IMR-90 (cell line): Measurements from ENCODE around the gene RPS6KA2. TPM values are rescaled to one million over a fixed set of nuclear protein-coding genes. Genes with fewer than 3 reads are reported as not detected.

ENCODE experiments used
- ATAC-seq: fragments of 200-7000 bp; cut with Tn5 transposase; 2 replicates; pipeline ENCODE4 v1.9.1; 2020; ENCODE audit warnings: low read depth, mild to moderate bottlenecking, moderate library complexity
- BruUV-seq: library from RNA; stranded (reverse); fragments of 400-500 nt; replicated peaks from 2 replicates; lab custom pipeline; 2021; lab: Mats Ljungman, UMichigan
- CTCF ChIA-PET: fragments of 300-600 bp; formaldehyde crosslinking; extraction: SDS; loops from one replicate; lab custom pipeline; 2021; ENCODE audit warnings: antibody characterized with exemption; lab: Yijun Ruan, JAX
- POLR2A ChIA-PET: fragments of 300-600 bp; sonication (Branson Sonifier 250); formaldehyde crosslinking; loops from one replicate; lab custom pipeline; 2022; ENCODE audit warnings: antibody characterized with exemption; ENCODE audit not compliant: unreplicated experiment; lab: Charles Lee
- DNase-seq: peaks from one replicate; pipeline ENCODE4 v3.0.0; 2013
- H2AFZ ChIP-seq: replicated peaks from 2 replicates; pipeline ENCODE3; 2013; ENCODE audit warnings: low read length, mild to moderate bottlenecking; ENCODE audit not compliant: poor library complexity
- H2AK5ac ChIP-seq: 2 replicates; pipeline ENCODE4 v1.6.1; 2013; ENCODE audit warnings: low read depth, low read length, inconsistent platforms
- H2AK9ac ChIP-seq: replicated peaks from 2 replicates; pipeline ENCODE3; 2013; ENCODE audit warnings: mild to moderate bottlenecking, low read depth, low read length, moderate library complexity; ENCODE audit not compliant: poor library complexity
- H2BK120ac ChIP-seq: 2 replicates; pipeline ENCODE4 v1.6.1; 2013; ENCODE audit warnings: low read depth, low read length, inconsistent platforms
- H2BK15ac ChIP-seq: 3 replicates; pipeline ENCODE4 v1.6.1; 2013; ENCODE audit warnings: low read depth, low read length, inconsistent platforms
- H2BK20ac ChIP-seq: 2 replicates; pipeline ENCODE4 v1.6.1; 2013; ENCODE audit warnings: low read depth, mild to moderate bottlenecking, inconsistent platforms, low read length, moderate library complexity
- H2BK5ac ChIP-seq: 2 replicates; pipeline ENCODE4 v1.6.1; 2013; ENCODE audit warnings: mild to moderate bottlenecking, low read depth, low read length, inconsistent platforms; ENCODE audit not compliant: poor library complexity, severe bottlenecking
- H3K14ac ChIP-seq: replicated peaks from 2 replicates; pipeline ENCODE4 v1.6.1; 2013; ENCODE audit warnings: low read depth, low read length, inconsistent platforms
- H3K18ac ChIP-seq: 2 replicates; pipeline ENCODE4 v1.6.1; 2013; ENCODE audit warnings: low read depth, low read length, control low read depth
- H3K23ac ChIP-seq: 2 replicates; pipeline ENCODE4 v1.6.1; 2013; ENCODE audit warnings: low read depth, low read length, inconsistent platforms
- H3K27ac ChIP-seq: 2 replicates; pipeline ENCODE4 v1.5.1; 2013; ENCODE audit warnings: mild to moderate bottlenecking, control low read depth, low read length; ENCODE audit not compliant: insufficient read depth
- H3K27me3 ChIP-seq: 2 replicates; pipeline ENCODE4 v1.6.1; 2013; ENCODE audit warnings: low read length; ENCODE audit not compliant: control insufficient read depth, insufficient read depth
- H3K36me3 ChIP-seq: 2 replicates; pipeline ENCODE4 v1.6.1; 2013; ENCODE audit warnings: low read length, mixed read lengths; ENCODE audit not compliant: control insufficient read depth, insufficient read depth
- H3K4ac ChIP-seq: 2 replicates; pipeline ENCODE4 v1.6.1; 2013; ENCODE audit warnings: low read depth, low read length, inconsistent platforms
- H3K4me1 ChIP-seq: 2 replicates; pipeline ENCODE4 v1.6.1; 2013; ENCODE audit warnings: low read length, mixed read lengths; ENCODE audit not compliant: control insufficient read depth, insufficient read depth
- H3K4me2 ChIP-seq: 2 replicates; pipeline ENCODE4 v1.6.1; 2013; ENCODE audit warnings: low read depth, mild to moderate bottlenecking, control low read depth, low read length, moderate library complexity
- H3K4me3 ChIP-seq: 2 replicates; pipeline ENCODE4 v1.5.1; 2013; ENCODE audit warnings: low read depth, mild to moderate bottlenecking, control low read depth, low read length, moderate library complexity; ENCODE audit not compliant: insufficient read depth
- H3K56ac ChIP-seq: 2 replicates; pipeline ENCODE4 v1.6.1; 2013; ENCODE audit warnings: low read length, inconsistent platforms; ENCODE audit not compliant: insufficient read depth; ENCODE audit errors: extremely low read depth
- H3K79me1 ChIP-seq, 2 experiments: 2 replicates each; pipeline ENCODE4 v1.6.1; 2013; ENCODE audit warnings: low read length in 2 of 2, inconsistent platforms in 1 of 2, low read depth in 1 of 2
- H3K9ac ChIP-seq: 2 replicates; pipeline ENCODE4 v1.6.1; 2013; ENCODE audit warnings: low read depth, low read length, control low read depth
- H3K9me1 ChIP-seq: 2 replicates; pipeline ENCODE4 v1.6.1; 2013; ENCODE audit warnings: low read length, inconsistent platforms; ENCODE audit not compliant: insufficient read depth
- H3K9me3 ChIP-seq: 2 replicates; pipeline ENCODE4 v1.6.1; 2013; ENCODE audit warnings: low read length; ENCODE audit not compliant: control insufficient read depth, insufficient read depth
- H4K20me1 ChIP-seq: 2 replicates; pipeline ENCODE4 v1.6.1; 2013; ENCODE audit warnings: low read length, inconsistent platforms; ENCODE audit not compliant: insufficient read depth
- H4K5ac ChIP-seq: 2 replicates; pipeline ENCODE4 v1.6.1; 2013; ENCODE audit warnings: mild to moderate bottlenecking, low read depth, low read length, control low read depth
- H4K8ac ChIP-seq, 2 experiments: 2 replicates each; pipeline ENCODE4 v1.6.1; 2013; ENCODE audit warnings: low read depth in 2 of 2, low read length in 2 of 2, control low read depth in 1 of 2, inconsistent platforms in 1 of 2
- H4K91ac ChIP-seq: 2 replicates; pipeline ENCODE4 v1.6.1; 2013; ENCODE audit warnings: low read depth, low read length, inconsistent platforms; ENCODE audit not compliant: insufficient read depth
- BHLHE40 ChIP-seq: fragments of 150-350 bp; IDR thresholded peaks from 2 replicates; pipeline ENCODE4 v1.6.1; 2016; ENCODE audit warnings: mild to moderate bottlenecking, low read depth, low read length
- CEBPB ChIP-seq: IDR thresholded peaks from 2 replicates; pipeline ENCODE4 v1.6.1; 2012; ENCODE audit warnings: low read depth, low read length, improper control_type of control experiment
- CHD1 ChIP-seq: IDR thresholded peaks from 2 replicates; pipeline ENCODE4 v1.6.1; 2012; ENCODE audit warnings: low read depth, low read length, improper control_type of control experiment
- CTCF ChIP-seq: conservative IDR thresholded peaks from 2 replicates; pipeline ENCODE4 v1.5.1; 2012; ENCODE audit warnings: mild to moderate bottlenecking, low read depth, low read length, improper control_type of control experiment
- ELK1 ChIP-seq: fragments of 150-350 bp; IDR thresholded peaks from 2 replicates; pipeline ENCODE4 v1.6.1; 2016; ENCODE audit warnings: low read depth, mild to moderate bottlenecking, low read length, moderate library complexity, borderline replicate concordance
- FOS ChIP-seq: fragments of 150-350 bp; IDR thresholded peaks from 2 replicates; pipeline ENCODE4 v1.6.1; 2016; ENCODE audit warnings: low read depth, low read length
- MAFK ChIP-seq: IDR thresholded peaks from 2 replicates; pipeline ENCODE4 v1.6.1; 2012; ENCODE audit warnings: low read depth, low read length, improper control_type of control experiment
- MAZ ChIP-seq: IDR thresholded peaks from 2 replicates; pipeline ENCODE4 v1.6.1; 2012; ENCODE audit warnings: low read depth, mild to moderate bottlenecking, low read length, improper control_type of control experiment, moderate library complexity, borderline replicate concordance
- MXI1 ChIP-seq: IDR thresholded peaks from 2 replicates; pipeline ENCODE4 v1.6.1; 2012; ENCODE audit warnings: low read depth, mild to moderate bottlenecking, low read length, moderate library complexity, borderline replicate concordance
- NFE2L2 ChIP-seq: fragments of 150-350 bp; IDR thresholded peaks from 2 replicates; pipeline ENCODE4 v1.6.1; 2016; ENCODE audit warnings: low read depth, mild to moderate bottlenecking, low read length
- POLR2A ChIP-seq: IDR thresholded peaks from 2 replicates; pipeline ENCODE4 v1.6.1; 2012; ENCODE audit warnings: mild to moderate bottlenecking, low read depth, low read length
- RAD21 ChIP-seq: IDR thresholded peaks from 2 replicates; pipeline ENCODE4 v1.6.1; 2012; ENCODE audit warnings: low read length, improper control_type of control experiment
- RCOR1 ChIP-seq: IDR thresholded peaks from 2 replicates; pipeline ENCODE4 v1.6.1; 2012; ENCODE audit warnings: mild to moderate bottlenecking, low read length, improper control_type of control experiment; ENCODE audit not compliant: insufficient replicate concordance
- RFX5 ChIP-seq: IDR thresholded peaks from 2 replicates; pipeline ENCODE4 v1.8.0; 2012; ENCODE audit warnings: low read depth, mild to moderate bottlenecking, low read length, moderate library complexity
- SMC3 ChIP-seq: fragments of 150-350 bp; IDR thresholded peaks from 2 replicates; pipeline ENCODE4 v1.6.1; 2016; ENCODE audit warnings: low read depth, mild to moderate bottlenecking, antibody characterized with exemption, low read length, moderate library complexity
- USF2 ChIP-seq: fragments of 150-350 bp; IDR thresholded peaks from 2 replicates; pipeline ENCODE4 v1.6.1; 2017; ENCODE audit warnings: mild to moderate bottlenecking, antibody characterized with exemption, low read length, low read depth
- WGBS, 2 experiments: methylation state at CpG; one replicate each; pipeline versions ENCODE4 v1.1.5 to v1.1.7; 2013; ENCODE audit warnings: missing lambda C conversion rate in 2 of 2; ENCODE audit not compliant: insufficient read length in 1 of 2; ENCODE audit errors: extremely low coverage in 2 of 2; 5-methylcytosine and 5-hydroxymethylcytosine counted together
- dilution Hi-C: fragments of 300-500 bp; cut with HindIII; formaldehyde crosslinking; loops from one replicate; pipeline ENCODE4 v1.14.3; 2018; ENCODE audit warnings: low sequenced_read_pairs; ENCODE audit not compliant: unreplicated experiment
- in situ Hi-C: fragments of 300-500 bp; cut with MboI; formaldehyde crosslinking; loops from 3 replicates; pipeline ENCODE4 v1.14.3; 2019; ENCODE audit warnings: low sequenced_read_pairs, inconsistent platforms, mixed read lengths
- intact Hi-C: fragments of 100-400 bp; cut with micrococcal nuclease; formaldehyde crosslinking; loops from 2 replicates; pipeline ENCODE4 v1.10.0; 2022
- polyA plus RNA-seq, 3 experiments: library from polyadenylated mRNA; depleted of rRNA; stranded (reverse); fragments of >200 nt; gene quantifications; 2 replicates each; pipeline ENCODE4 v1.2.3, GENCODE V29; 2012; ENCODE audit warnings: low replicate concordance in 1 of 3
- total RNA-seq: library from RNA; depleted of rRNA; stranded (reverse); fragments of >200 nt; gene quantifications from 2 replicates; pipeline ENCODE4 v1.2.3, GENCODE V29; 2012

Gene RPS6KA2
- total and polyA plus RNA-seq, 2 of the 4 experiments (the other 2 are of a cell fraction) = 26.9 to 31.3 TPM

GRCh38 chr6:166617359-166617758, 9.7 kb downstream of the RPS6KA2 start:
- dilution Hi-C loops = no loop called here
- DNase-seq (no peak), ATAC-seq (no peak)
- WGBS, 2 experiments = 88% methylated on average over 1 of the region's 7 CpGs; no CpG with 5 or more reads in 1 of the 2 experiments
- Histone ChIP-seq H2BK120ac (no peak overlapping the region), H3K9me3 (no peaks in the 10 kb centered on the region), H3K4me3 (no peak overlapping the region), H4K8ac (no peak overlapping the region), H2AK9ac (no peak overlapping the region), H3K23ac (no peak overlapping the region), H4K5ac (no peak overlapping the region), H3K4ac (no peak overlapping the region), H3K9ac (no peak overlapping the region), H3K18ac (no peak overlapping the region), H2BK5ac (no peak overlapping the region), H2AK5ac (peak overlapping the region; percentile 93; the same call in 1 of the 2 replicates), H2BK15ac (no peak overlapping the region), H4K20me1 (peaks cover 20% of the 10 kb centered on the region; the same call in 1 of the 2 replicates), H2BK20ac (no peak overlapping the region), H2AFZ (no peak overlapping the region), H3K9me1 (peaks cover 41% of the 10 kb centered on the region), H3K36me3 (peaks cover 22% of the 10 kb centered on the region), H3K4me1 (peaks cover 48% of the 10 kb centered on the region), H3K56ac (no peak overlapping the region), H3K79me1 (peaks cover 50 to 83% of the 10 kb centered on the region in 2 experiments), H4K91ac (no peak overlapping the region), H3K4me2 (no peak overlapping the region), H3K14ac (no peak overlapping the region), H3K27ac (no peak overlapping the region), H3K27me3 (no peaks in the 10 kb centered on the region)
- no TSS peak for BruUV-seq
- ChIA-PET CTCF (no interaction called here), POLR2A (no interaction called here)
- TF ChIP-seq ELK1 (no peak), MAFK (no peak), CEBPB (no peak), MAZ (no peak), RAD21 (no peak), CHD1 (no peak), SMC3 (no peak), RCOR1 (no peak), NFE2L2 (no peak), MXI1 (no peak), FOS (no peak), RFX5 (no peak), BHLHE40 (no peak), USF2 (no peak), CTCF (no peak), POLR2A (no peak)
- in situ Hi-C loops = no loop called here
- intact Hi-C loops = no loop called here
